ENCODE measurements around the gene RBCK1. TPM values are rescaled to one million over a fixed set of nuclear protein-coding genes. Genes with fewer than 3 reads are reported as not detected.

The RBCK1 gene
- total and polyA plus RNA-seq, 8 donors = 89.6 to 104 (median 98.7) TPM

- TF ChIP-seq CTCF (IDR thresholded peaks at IDR 0.05) = peak in 1 of 2 donors; percentile 51
- DNase-seq (peak; percentile 78 to 93 (median 90)), ATAC-seq (peak; percentile 76)
- Histone ChIP-seq H3K9me3 (no peaks in the 10 kb centered on the region), H3K4me3 (no peak overlapping the region), H3K36me3 (no peaks in the 10 kb centered on the region), H3K27me3 (no peaks in the 10 kb centered on the region), H3K4me1 (peaks cover 0 to 33% of the 10 kb centered on the region in 2 donors), H3K27ac (no peak overlapping the region)
- intact Hi-C loops (cut with DNase I) = no loop called here
Measured at GRCh38 chr20:362271-363254, 45.5 kb upstream of the RBCK1 start.

GRCh38 chr20:363319-364078, 44.6 kb upstream of the RBCK1 start:
- H3K4me3 ChIP-seq = no peak overlapping the region
- no peak for TF ChIP-seq CTCF (IDR thresholded peaks at IDR 0.05)
- H3K36me3 ChIP-seq = no peaks in the 10 kb centered on the region
- peak; percentile 46 for ATAC-seq
- no peaks in the 10 kb centered on the region for H3K9me3 ChIP-seq
- peak in 1 of 4 donors; percentile 47 for DNase-seq
- no peaks in the 10 kb centered on the region for H3K27me3 ChIP-seq
- H3K4me1 ChIP-seq = peaks cover 0 to 33% of the 10 kb centered on the region in 2 donors
- intact Hi-C loops (cut with DNase I) = no loop called here
- no peak overlapping the region for H3K27ac ChIP-seq

- no peak overlapping the region for H3K27ac ChIP-seq
- intact Hi-C loops (cut with DNase I) = no loop called here
- no peak for TF ChIP-seq CTCF (IDR thresholded peaks at IDR 0.05)
- no peaks in the 10 kb centered on the region for H3K9me3 ChIP-seq
- H3K4me3 ChIP-seq = no peak overlapping the region
- no peak for DNase-seq
- no peak for ATAC-seq
- no peaks in the 10 kb centered on the region for H3K36me3 ChIP-seq
- H3K4me1 ChIP-seq = peaks cover 0 to 31% of the 10 kb centered on the region in 2 donors
- no peaks in the 10 kb centered on the region for H3K27me3 ChIP-seq
Measured at GRCh38 chr20:364905-365794, 42.9 kb upstream of the RBCK1 start.

GRCh38 chr20:366041-366718, 41.9 kb upstream of the RBCK1 start:
- intact Hi-C loops (cut with DNase I) = no loop called here

More at GRCh38 chr20:366041-366718, 41.9 kb upstream of the RBCK1 start:
- H3K36me3 ChIP-seq = no peaks in the 10 kb centered on the region
- no peak overlapping the region for H3K4me3 ChIP-seq
- no peaks in the 10 kb centered on the region for H3K9me3 ChIP-seq
- no peak for DNase-seq
- no peak for TF ChIP-seq CTCF (IDR thresholded peaks at IDR 0.05)
- H3K27ac ChIP-seq = peak overlapping the region in 1 of 2 donors; percentile 7
- no peaks in the 10 kb centered on the region for H3K27me3 ChIP-seq
- ATAC-seq = no peak
- H3K4me1 ChIP-seq = peaks cover 7 to 39% of the 10 kb centered on the region in 2 donors

All from left lung (tissue), 10 donors.